B cell (primary cell): ENCODE data around the gene TNFRSF1A. TPM values are rescaled to one million over a fixed set of nuclear protein-coding genes. Genes with fewer than 3 reads are reported as not detected.
A peak's percentile ranks its signal among the peaks of the same experiment; 100 is the strongest.

Experiments used
- ATAC-seq: fragments of 200-7000 bp; cut with Tn5 transposase; one replicate; pipeline ENCODE4 v1.10.0; 2021; ENCODE audit warnings: low read depth, mild to moderate bottlenecking, moderate number of reproducible peaks, moderate library complexity
- CTCF ChIA-PET: fragments of 350-600 bp; sonication (Branson Sonifier 250); formaldehyde crosslinking; loops from one replicate; lab custom pipeline; 2021; ENCODE audit warnings: antibody characterized with exemption, inconsistent platforms; lab: Charles Lee
- POLR2A ChIA-PET: fragments of 350-600 bp; sonication (Branson Sonifier 250); formaldehyde crosslinking; loops from one replicate; lab custom pipeline; 2021; ENCODE audit warnings: antibody characterized with exemption; lab: Charles Lee
- DNase-seq: peaks from one replicate; pipeline ENCODE4 v3.0.0; 2013
- H2AFZ ChIP-seq: 2 replicates; pipeline ENCODE4 v1.6.1; 2012; ENCODE audit warnings: mild to moderate bottlenecking, low read depth, low read length; ENCODE audit not compliant: insufficient read depth, poor library complexity, severe bottlenecking
- H3K27ac ChIP-seq, 2 donors: 1 replicate in 1 of 2; 2 replicates in 1 of 2; pipeline ENCODE4 v1.5.1; 2012 to 2013; ENCODE audit warnings: low read length in 2 of 2, mild to moderate bottlenecking in 2 of 2, moderate library complexity in 1 of 2
- H3K27me3 ChIP-seq, 4 experiments: fragments of 200-600 bp in 1 of 4; sonication (generic) in 1 of 4; replicated peaks in 1 of 4; 1 replicate in 2 of 4; 2 replicates in 2 of 4; pipeline versions ENCODE4 v1.6.1 to v1.7.0; 2013 to 2016; ENCODE audit warnings: low read length in 3 of 4, mild to moderate bottlenecking in 2 of 4, mixed read lengths in 1 of 4, moderate library complexity in 1 of 4; ENCODE audit not compliant: insufficient read depth in 4 of 4, control insufficient read depth in 3 of 4; ENCODE audit errors: control extremely low read depth in 1 of 4
- H3K36me3 ChIP-seq, 2 experiments: replicated peaks in 1 of 2; 1 replicate in 1 of 2; 2 replicates in 1 of 2; pipeline versions ENCODE4 v1.6.1 to v1.7.1; 2013; ENCODE audit warnings: low read length in 1 of 2; ENCODE audit not compliant: insufficient read depth in 2 of 2, control insufficient read depth in 1 of 2; ENCODE audit errors: control extremely low read depth in 1 of 2, extremely low read depth in 1 of 2
- H3K4me1 ChIP-seq, 2 donors: fragments of 200-600 bp in 1 of 2; sonication (generic) in 1 of 2; 1 replicate in 1 of 2; 2 replicates in 1 of 2; pipeline versions ENCODE4 v1.5.1 to v1.6.1; 2013 to 2017; ENCODE audit warnings: low read length in 2 of 2; ENCODE audit not compliant: control insufficient read depth in 2 of 2, insufficient read depth in 2 of 2
- H3K4me2 ChIP-seq: replicated peaks from 2 replicates; pipeline ENCODE3; 2012; ENCODE audit warnings: mild to moderate bottlenecking, low read depth, low read length; ENCODE audit not compliant: poor library complexity, severe bottlenecking
- H3K4me3 ChIP-seq, 5 experiments: fragments of 200-600 bp in 1 of 5; sonication (generic) in 1 of 5; 1 replicate in 3 of 5; 2 replicates in 2 of 5; pipeline versions ENCODE4 v1.5.1 to v1.7.0; 2011 to 2016; ENCODE audit warnings: low read length in 4 of 5, mild to moderate bottlenecking in 4 of 5, low read depth in 2 of 5, control low read depth in 1 of 5, moderate library complexity in 1 of 5; ENCODE audit not compliant: insufficient read depth in 1 of 5; ENCODE audit errors: control extremely low read depth in 1 of 5, extremely low read depth in 1 of 5
- H3K79me2 ChIP-seq: fragments of 200-600 bp; sonication (generic); one replicate; pipeline ENCODE4 v1.6.0; 2016; ENCODE audit warnings: low read length; ENCODE audit not compliant: control insufficient read depth, insufficient read depth
- H3K9ac ChIP-seq: fragments of 200-600 bp; sonication (generic); 2 replicates; pipeline ENCODE4 v1.6.1; 2017; ENCODE audit warnings: mild to moderate bottlenecking, low read length, moderate library complexity
- H3K9me3 ChIP-seq, 3 donors: one replicate each; pipeline versions ENCODE4 v1.6.1 to v1.7.1; 2013; ENCODE audit warnings: low read length in 2 of 3; ENCODE audit not compliant: control insufficient read depth in 2 of 3, insufficient read depth in 1 of 3; ENCODE audit errors: control extremely low read depth in 1 of 3
- H4K20me1 ChIP-seq: 2 replicates; pipeline ENCODE4 v1.6.0; 2012; ENCODE audit warnings: mild to moderate bottlenecking, low read length; ENCODE audit not compliant: insufficient read depth, control insufficient read depth, poor library complexity, severe bottlenecking
- H3K27ac Mint-ChIP-seq: one replicate; pipeline ENCODE4 v1.8.0; 2021; ENCODE audit warnings: mixed read lengths
- H3K27me3 Mint-ChIP-seq: one replicate; pipeline ENCODE4 v1.8.0; 2021; ENCODE audit warnings: mixed read lengths
- H3K4me1 Mint-ChIP-seq: one replicate; pipeline ENCODE4 v1.8.0; 2021; ENCODE audit warnings: mixed read lengths
- H3K4me3 Mint-ChIP-seq: one replicate; pipeline ENCODE4 v1.8.0; 2021; ENCODE audit warnings: mixed read lengths
- H3K9me3 Mint-ChIP-seq: one replicate; pipeline ENCODE4 v1.8.0; 2022; ENCODE audit warnings: mixed read lengths; ENCODE audit not compliant: insufficient read depth
- CTCF ChIP-seq: fragments of 200-600 bp; IDR thresholded peaks from one replicate; pipeline ENCODE4 v1.8.0; 2022; ENCODE audit warnings: antibody characterized with exemption, mild to moderate bottlenecking
- EZH2 ChIP-seq: IDR thresholded peaks from 2 replicates; pipeline ENCODE4 v1.6.1; 2012; ENCODE audit warnings: borderline replicate concordance, low read depth, mild to moderate bottlenecking, moderate library complexity, low read length; ENCODE audit not compliant: insufficient read depth, poor library complexity, severe bottlenecking
- WGBS: methylation state at CpG from one replicate; pipeline ENCODE4 v1.1.5; 2013; ENCODE audit warnings: missing lambda C conversion rate; ENCODE audit not compliant: insufficient coverage; 5-methylcytosine and 5-hydroxymethylcytosine counted together
- intact Hi-C: fragments of 100-400 bp; cut with micrococcal nuclease; formaldehyde crosslinking; loops from one replicate; pipeline ENCODE4 v1.10.0; 2022
- polyA plus RNA-seq: library from polyadenylated mRNA; depleted of rRNA; stranded (reverse); fragments of >200 nt; gene quantifications from 2 replicates; pipeline ENCODE4 v1.2.3, GENCODE V29; 2012
- total RNA-seq, 2 donors: library from RNA; stranded (reverse); fragments of 120-200 nt in 1 of 2; gene quantifications; 1 replicate in 1 of 2; 2 replicates in 1 of 2; pipeline versions ENCODE4 v1.2.3 to v1.2.4, GENCODE V29; 2013 to 2022

The TNFRSF1A gene
- total and polyA plus RNA-seq, 2 donors (not counting 1 experiment from before 2014, with no cell fraction given) = 0.59 to 1.6 TPM

DNA sequence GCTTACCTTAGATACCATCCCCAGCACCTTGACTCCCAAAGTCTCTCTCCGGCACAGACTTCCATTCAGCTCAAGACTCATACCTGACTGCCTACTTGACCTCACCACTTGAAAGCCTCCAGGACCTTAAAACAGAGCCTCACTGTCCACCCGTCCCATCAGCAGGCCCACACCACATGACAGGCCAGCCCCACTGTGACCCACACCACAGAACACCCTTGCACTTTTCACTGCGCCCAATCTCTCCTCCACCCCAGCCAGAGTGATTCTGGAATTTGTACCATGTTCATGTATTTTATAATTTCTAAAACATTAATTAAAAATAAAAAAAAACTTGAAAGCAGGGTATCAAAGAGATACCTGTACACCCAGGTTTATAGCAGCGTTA is 59.4 kb downstream of the TNFRSF1A start:
- Mint-ChIP-seq H3K27ac (peak overlapping the region; percentile 69), H3K27me3 (peaks cover 57% of the 10 kb centered on the region), H3K4me1 (peaks cover 6% of the 10 kb centered on the region), H3K9me3 (no peaks in the 10 kb centered on the region), H3K4me3 (no peak overlapping the region)
- Histone ChIP-seq H3K9ac (no peak overlapping the region), H3K36me3 (no peaks in the 10 kb centered on the region), H3K79me2 (no peaks in the 10 kb centered on the region), H4K20me1 (no peaks in the 10 kb centered on the region), H3K27ac (no peak overlapping the region), H3K4me2 (no peak overlapping the region), H3K27me3 (peaks cover 0 to 31% (median 17%) of the 10 kb centered on the region in 4 experiments), H2AFZ (no peak overlapping the region), H3K9me3 (peaks cover 0 to 3% (median 0%) of the 10 kb centered on the region in 3 donors), H3K4me1 (peaks cover 10 to 16% of the 10 kb centered on the region in 2 donors), H3K4me3 (no peak overlapping the region)
- ATAC-seq (no peak), DNase-seq (no peak)
- ChIA-PET CTCF (interaction anchor here (0.7 to 7.5 kb wide), 3 partner anchors 12 to 88 kb away, joined by 3 to 94 read pairs (median 3); no protein-coding TSS in a partner anchor), POLR2A (no interaction called here)
- WGBS = 88% methylated on average over 2 of the region's 4 CpGs
- intact Hi-C loops = no loop called here
- no peak for TF ChIP-seq CTCF
- no peak for TF ChIP-seq EZH2

GRCh38 chr12:6281081-6281809 is 60.6 kb downstream of the TNFRSF1A start:
- Histone ChIP-seq H3K36me3 (no peaks in the 10 kb centered on the region), H3K9ac (no peak overlapping the region), H3K27me3 (peaks cover 0 to 32% (median 22%) of the 10 kb centered on the region in 4 experiments), H4K20me1 (no peaks in the 10 kb centered on the region), H3K27ac (no peak overlapping the region), H3K9me3 (peaks cover 0 to 3% (median 0%) of the 10 kb centered on the region in 3 donors), H3K79me2 (no peaks in the 10 kb centered on the region), H3K4me2 (no peak overlapping the region), H3K4me1 (peaks cover 10 to 16% of the 10 kb centered on the region in 2 donors), H3K4me3 (no peak overlapping the region), H2AFZ (no peak overlapping the region)
- Mint-ChIP-seq H3K27ac (no peak overlapping the region), H3K27me3 (peaks cover 66% of the 10 kb centered on the region), H3K4me3 (no peak overlapping the region), H3K9me3 (no peaks in the 10 kb centered on the region), H3K4me1 (peaks cover 6% of the 10 kb centered on the region)
- DNase-seq = no peak
- no peak for TF ChIP-seq EZH2
- no peak for TF ChIP-seq CTCF
- 91% methylated on average over 12 of the region's 13 CpGs for WGBS
- intact Hi-C loops = no loop called here
- POLR2A ChIA-PET = no interaction called here
- CTCF ChIA-PET = interaction anchor here (0.8 to 7.5 kb wide), 2 partner anchors 80 to 87 kb away, joined by 3 to 94 read pairs; no protein-coding TSS in a partner anchor
- no peak for ATAC-seq
